K562 (cell line): ENCODE results near the gene MSGN1. TPM values are rescaled to one million over a fixed set of nuclear protein-coding genes. Genes with fewer than 3 reads are reported as not detected.

Experiments used
- DPF2 ChIP-seq: fragments of 450-650 bp; IDR thresholded peaks from 2 replicates; pipeline ENCODE4 v1.6.1; 2016
- KLF16 ChIP-seq: IDR thresholded peaks from 2 replicates; pipeline ENCODE4 v1.6.1; 2016; ENCODE audit warnings: antibody characterized with exemption
- polyA plus RNA-seq, 8 experiments: library from polyadenylated mRNA; depleted of rRNA in 4 of 8; stranded (reverse) in 5 of 8; unstranded in 3 of 8; fragments of >200 nt; fragmentation: Nextera tagmentation in 2 of 8; fragmentation: Illumina TruSeq in 1 of 8; extraction: Ambion mirVana in 2 of 8; extraction: Trizol in 1 of 8; gene quantifications; 2 replicates each; pipeline versions ENCODE4 v1.2.1 to v1.2.3, GENCODE V29; 2011 to 2014; ENCODE audit warnings: inconsistent platforms in 1 of 8, missing spikeins in 1 of 8
- total RNA-seq, 7 experiments: library from RNA; depleted of rRNA in 6 of 7; stranded (reverse); fragments of >200 nt in 6 of 7; fragmentation: Illumina TruSeq in 2 of 7; extraction: Trizol in 2 of 7; gene quantifications; 2 replicates each; pipeline versions ENCODE4 v1.2.1 to v1.2.3, GENCODE V29; 2011 to 2021; ENCODE audit warnings: low replicate concordance in 1 of 7
- TF ChIP-seq, protein P1 (sequence below): fragments of 250-450 bp; sonication (Bioruptor Pico); IDR thresholded peaks from 2 replicates; pipeline ENCODE4 v1.8.0; 2022; ENCODE audit warnings: moderate library complexity, mild to moderate bottlenecking, inconsistent platforms
- TF ChIP-seq, protein P2 (sequence below), 2 experiments: fragments of 450-650 bp; formaldehyde crosslinking in 1 of 2; IDR thresholded peaks; 2 replicates each; pipeline versions ENCODE4 v1.4.0 to v1.6.1; 2014 to 2020; ENCODE audit warnings: mild to moderate bottlenecking in 2 of 2, borderline replicate concordance in 1 of 2, low read depth in 1 of 2

Gene MSGN1
- total and polyA plus RNA-seq, 9 of the 15 experiments (the other 6 are each of a cell fraction or from before 2014, with no cell fraction given) = not detected

- TF ChIP-seq KLF16 = no peak
- TF ChIP-seq, protein P1, sequence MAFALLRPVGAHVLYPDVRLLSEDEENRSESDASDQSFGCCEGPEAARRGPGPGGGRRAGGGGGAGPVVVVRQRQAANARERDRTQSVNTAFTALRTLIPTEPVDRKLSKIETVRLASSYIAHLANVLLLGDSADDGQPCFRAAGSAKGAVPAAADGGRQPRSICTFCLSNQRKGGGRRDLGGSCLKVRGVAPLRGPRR (CRISPR knock-in tag) = no peak
- TF ChIP-seq, protein P2, sequence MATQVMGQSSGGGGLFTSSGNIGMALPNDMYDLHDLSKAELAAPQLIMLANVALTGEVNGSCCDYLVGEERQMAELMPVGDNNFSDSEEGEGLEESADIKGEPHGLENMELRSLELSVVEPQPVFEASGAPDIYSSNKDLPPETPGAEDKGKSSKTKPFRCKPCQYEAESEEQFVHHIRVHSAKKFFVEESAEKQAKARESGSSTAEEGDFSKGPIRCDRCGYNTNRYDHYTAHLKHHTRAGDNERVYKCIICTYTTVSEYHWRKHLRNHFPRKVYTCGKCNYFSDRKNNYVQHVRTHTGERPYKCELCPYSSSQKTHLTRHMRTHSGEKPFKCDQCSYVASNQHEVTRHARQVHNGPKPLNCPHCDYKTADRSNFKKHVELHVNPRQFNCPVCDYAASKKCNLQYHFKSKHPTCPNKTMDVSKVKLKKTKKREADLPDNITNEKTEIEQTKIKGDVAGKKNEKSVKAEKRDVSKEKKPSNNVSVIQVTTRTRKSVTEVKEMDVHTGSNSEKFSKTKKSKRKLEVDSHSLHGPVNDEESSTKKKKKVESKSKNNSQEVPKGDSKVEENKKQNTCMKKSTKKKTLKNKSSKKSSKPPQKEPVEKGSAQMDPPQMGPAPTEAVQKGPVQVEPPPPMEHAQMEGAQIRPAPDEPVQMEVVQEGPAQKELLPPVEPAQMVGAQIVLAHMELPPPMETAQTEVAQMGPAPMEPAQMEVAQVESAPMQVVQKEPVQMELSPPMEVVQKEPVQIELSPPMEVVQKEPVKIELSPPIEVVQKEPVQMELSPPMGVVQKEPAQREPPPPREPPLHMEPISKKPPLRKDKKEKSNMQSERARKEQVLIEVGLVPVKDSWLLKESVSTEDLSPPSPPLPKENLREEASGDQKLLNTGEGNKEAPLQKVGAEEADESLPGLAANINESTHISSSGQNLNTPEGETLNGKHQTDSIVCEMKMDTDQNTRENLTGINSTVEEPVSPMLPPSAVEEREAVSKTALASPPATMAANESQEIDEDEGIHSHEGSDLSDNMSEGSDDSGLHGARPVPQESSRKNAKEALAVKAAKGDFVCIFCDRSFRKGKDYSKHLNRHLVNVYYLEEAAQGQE (IDR thresholded peaks at IDR 0.05; ENCODE audit: borderline replicate concordance) = no peak
- TF ChIP-seq, protein P2 (CRISPR knock-in tag; IDR thresholded peaks at IDR 0.05; ENCODE audit: low read depth) = no peak
- no peak for TF ChIP-seq DPF2
These were observed 24.5 kb upstream of the MSGN1 start (continued) for GRCh38 chr2:17791817-17792130.
